ENCODE measurements around the gene SLF2. TPM values are rescaled to one million over a fixed set of nuclear protein-coding genes. Genes with fewer than 3 reads are reported as not detected.

The SLF2 gene
- total and polyA plus RNA-seq, 2 of the 13 experiments (the other 11 are each of a cell fraction or from before 2014, with no cell fraction given), result 12.2 to 48.1 TPM

- peak; percentile 88; the same call in 1 of the 2 replicates for TF ChIP-seq ZNF446 (CRISPR knock-in tag; IDR thresholded peaks at IDR 0.05)
- peak; percentile 56; the same call in 1 of the 2 replicates for TF ChIP-seq SP5 (CRISPR knock-in tag; IDR thresholded peaks at IDR 0.05; ENCODE audit: borderline replicate concordance, low read depth)
- TF ChIP-seq CBX5 (CRISPR knock-in tag; IDR thresholded peaks at IDR 0.05; ENCODE audit: borderline replicate concordance), result no peak
- no peak for TF ChIP-seq ZNF720 (CRISPR knock-in tag; IDR thresholded peaks at IDR 0.05)
- TF ChIP-seq ZFP41 (CRISPR knock-in tag; IDR thresholded peaks at IDR 0.05; ENCODE audit: borderline replicate concordance), result no peak
- no peak for TF ChIP-seq ARNT (IDR thresholded peaks at IDR 0.05)
- no peak for TF ChIP-seq SIX4 (CRISPR knock-in tag; IDR thresholded peaks at IDR 0.05)
- peak; percentile 62 for TF ChIP-seq SUZ12 (IDR thresholded peaks at IDR 0.05; ENCODE audit: low read depth, low read length)
- no peak for TF ChIP-seq SCMH1 (CRISPR knock-in tag; IDR thresholded peaks at IDR 0.05; ENCODE audit: borderline replicate concordance)
- TF ChIP-seq KDM5A (IDR thresholded peaks at IDR 0.05; ENCODE audit: borderline replicate concordance, low read length), result peak; percentile 71; the same call in 1 of the 2 replicates
- 0 out of 2 replicates have a peak, but pooled peaks have one; percentile 22 for TF ChIP-seq FOXJ3 (CRISPR knock-in tag; IDR thresholded peaks at IDR 0.05; ENCODE audit: borderline replicate concordance)
- TF ChIP-seq, protein P1, sequence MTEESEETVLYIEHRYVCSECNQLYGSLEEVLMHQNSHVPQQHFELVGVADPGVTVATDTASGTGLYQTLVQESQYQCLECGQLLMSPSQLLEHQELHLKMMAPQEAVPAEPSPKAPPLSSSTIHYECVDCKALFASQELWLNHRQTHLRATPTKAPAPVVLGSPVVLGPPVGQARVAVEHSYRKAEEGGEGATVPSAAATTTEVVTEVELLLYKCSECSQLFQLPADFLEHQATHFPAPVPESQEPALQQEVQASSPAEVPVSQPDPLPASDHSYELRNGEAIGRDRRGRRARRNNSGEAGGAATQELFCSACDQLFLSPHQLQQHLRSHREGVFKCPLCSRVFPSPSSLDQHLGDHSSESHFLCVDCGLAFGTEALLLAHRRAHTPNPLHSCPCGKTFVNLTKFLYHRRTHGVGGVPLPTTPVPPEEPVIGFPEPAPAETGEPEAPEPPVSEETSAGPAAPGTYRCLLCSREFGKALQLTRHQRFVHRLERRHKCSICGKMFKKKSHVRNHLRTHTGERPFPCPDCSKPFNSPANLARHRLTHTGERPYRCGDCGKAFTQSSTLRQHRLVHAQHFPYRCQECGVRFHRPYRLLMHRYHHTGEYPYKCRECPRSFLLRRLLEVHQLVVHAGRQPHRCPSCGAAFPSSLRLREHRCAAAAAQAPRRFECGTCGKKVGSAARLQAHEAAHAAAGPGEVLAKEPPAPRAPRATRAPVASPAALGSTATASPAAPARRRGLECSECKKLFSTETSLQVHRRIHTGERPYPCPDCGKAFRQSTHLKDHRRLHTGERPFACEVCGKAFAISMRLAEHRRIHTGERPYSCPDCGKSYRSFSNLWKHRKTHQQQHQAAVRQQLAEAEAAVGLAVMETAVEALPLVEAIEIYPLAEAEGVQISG (CRISPR knock-in tag; IDR thresholded peaks at IDR 0.05), result peak; percentile 56
- 0 out of 2 replicates have a peak, but pooled peaks have one; percentile 47 for TF ChIP-seq ZSCAN12 (CRISPR knock-in tag; IDR thresholded peaks at IDR 0.05)
- TF ChIP-seq ZNF331 (CRISPR knock-in tag; IDR thresholded peaks at IDR 0.05), result peak; percentile 53
- no peak for TF ChIP-seq HDAC2 (CRISPR knock-in tag; IDR thresholded peaks at IDR 0.05)
- no peak for TF ChIP-seq FOXM1 (CRISPR knock-in tag; IDR thresholded peaks at IDR 0.05)
- no peak for TF ChIP-seq FOXK1 (CRISPR knock-in tag; IDR thresholded peaks at IDR 0.05; ENCODE audit: borderline replicate concordance, low read depth)
- no peak for TF ChIP-seq KDM4B (CRISPR knock-in tag; IDR thresholded peaks at IDR 0.05)
- peak; percentile 54 for TF ChIP-seq ZNF781 (CRISPR knock-in tag; IDR thresholded peaks at IDR 0.05; ENCODE audit: borderline replicate concordance, not compliant biosample characterization)
- peak; percentile 87 for TF ChIP-seq POLR2AphosphoS5 (IDR thresholded peaks at IDR 0.05; ENCODE audit: low read depth, low read length)
- TF ChIP-seq TRAFD1 (CRISPR knock-in tag; IDR thresholded peaks at IDR 0.05; ENCODE audit: borderline replicate concordance), result peak; percentile 49; the same call in 1 of the 2 replicates
- TF ChIP-seq, protein P2, sequence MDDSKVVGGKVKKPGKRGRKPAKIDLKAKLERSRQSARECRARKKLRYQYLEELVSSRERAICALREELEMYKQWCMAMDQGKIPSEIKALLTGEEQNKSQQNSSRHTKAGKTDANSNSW (CRISPR knock-in tag; IDR thresholded peaks at IDR 0.05; ENCODE audit: borderline replicate concordance), result no peak; the same call in 1 of the 2 replicates
- TF ChIP-seq ZNF275 (CRISPR knock-in tag; IDR thresholded peaks at IDR 0.05; ENCODE audit: borderline replicate concordance), result peak; percentile 84; the same call in 1 of the 2 replicates
Measured at GRCh38 chr10:100912605-100913469, at the start of gene SLF2 (continued).

All from HepG2 (cell line).